Nephron (organoid): Measurements from ENCODE around the gene CLK3.
A peak's percentile ranks its signal among the peaks of the same experiment; 100 is the strongest.

Experiments
- H3K27ac Mint-ChIP-seq, 3 experiments: 2 replicates each; pipeline ENCODE4 v1.8.0; 2020; ENCODE audit warnings: mixed read lengths in 3 of 3, mild to moderate bottlenecking in 2 of 3, moderate library complexity in 1 of 3
- H3K27me3 Mint-ChIP-seq: 2 replicates; pipeline ENCODE4 v1.8.0; 2021; ENCODE audit warnings: low read depth, mild to moderate bottlenecking, moderate library complexity, mixed read lengths
- H3K36me3 Mint-ChIP-seq: 2 replicates; pipeline ENCODE4 v1.8.0; 2020; ENCODE audit warnings: low read depth, mixed read lengths
- H3K4me1 Mint-ChIP-seq: 2 replicates; pipeline ENCODE4 v1.8.0; 2020; ENCODE audit warnings: mixed read lengths
- H3K4me3 Mint-ChIP-seq, 3 experiments: 2 replicates each; pipeline ENCODE4 v1.8.0; 2020; ENCODE audit warnings: mild to moderate bottlenecking in 3 of 3, mixed read lengths in 3 of 3, moderate library complexity in 2 of 3
- H3K9me3 Mint-ChIP-seq: 2 replicates; pipeline ENCODE4 v1.8.0; 2020; ENCODE audit warnings: mixed read lengths
- TF ChIP-seq, protein P1 (sequence below), 3 experiments: fragments of 200-600 bp; sonication (generic); IDR thresholded peaks; one replicate each; pipeline ENCODE4 v1.5.0; 2021; ENCODE audit warnings: antibody characterized with exemption in 3 of 3; ENCODE audit not compliant: unreplicated experiment in 3 of 3

CLK3 gene

DNA sequence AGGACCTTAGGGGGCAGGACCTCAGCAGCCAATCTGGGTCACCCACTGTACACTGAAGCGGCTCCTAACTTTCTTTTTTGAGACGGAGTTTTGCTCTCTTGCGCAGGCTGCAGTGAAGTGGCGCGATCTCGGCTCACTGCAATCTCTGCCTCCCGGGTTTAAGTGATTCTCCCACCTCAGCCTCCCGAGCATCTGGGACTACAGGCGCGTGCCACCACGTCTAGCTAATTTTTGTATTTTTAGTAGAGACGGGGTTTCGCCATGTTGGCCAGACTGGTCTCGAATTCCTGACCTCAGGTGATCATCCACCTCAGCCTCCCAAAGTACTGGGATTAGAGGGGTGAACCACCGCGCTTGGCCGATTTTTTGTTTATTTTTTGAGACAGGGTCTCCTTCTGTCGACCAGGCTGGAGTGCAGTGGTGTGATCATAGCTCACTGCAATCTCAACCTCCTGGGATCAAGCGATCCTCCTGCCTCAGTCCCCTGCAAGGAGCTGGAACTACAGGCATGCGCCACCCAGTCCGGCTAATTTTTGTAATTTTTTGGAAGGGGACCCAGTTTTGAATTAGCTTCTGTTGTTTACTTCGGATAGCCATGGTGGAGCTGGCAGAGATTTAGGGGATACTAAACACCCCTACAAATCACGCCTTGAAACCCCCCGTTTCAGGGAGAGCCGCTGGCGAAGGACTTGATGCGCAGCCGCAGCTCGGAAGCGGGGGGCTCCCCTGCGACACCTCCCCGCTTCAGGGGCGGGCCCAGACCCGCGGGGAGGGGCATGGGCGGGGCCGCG is 1.5 kb upstream of the CLK3 start:
- H3K27me3 Mint-ChIP-seq = peaks cover 4% of the 10 kb centered on the region
- peaks cover 27% of the 10 kb centered on the region for H3K4me1 Mint-ChIP-seq
- H3K9me3 Mint-ChIP-seq = no peaks in the 10 kb centered on the region
- peak overlapping the region; percentile 60 to 75 (median 70) for H3K4me3 Mint-ChIP-seq
- peak overlapping the region in 2 of 3 experiments; percentile 37 to 65 for H3K27ac Mint-ChIP-seq
- H3K36me3 Mint-ChIP-seq = peaks cover under 1% of the 10 kb centered on the region
- TF ChIP-seq, protein P1, sequence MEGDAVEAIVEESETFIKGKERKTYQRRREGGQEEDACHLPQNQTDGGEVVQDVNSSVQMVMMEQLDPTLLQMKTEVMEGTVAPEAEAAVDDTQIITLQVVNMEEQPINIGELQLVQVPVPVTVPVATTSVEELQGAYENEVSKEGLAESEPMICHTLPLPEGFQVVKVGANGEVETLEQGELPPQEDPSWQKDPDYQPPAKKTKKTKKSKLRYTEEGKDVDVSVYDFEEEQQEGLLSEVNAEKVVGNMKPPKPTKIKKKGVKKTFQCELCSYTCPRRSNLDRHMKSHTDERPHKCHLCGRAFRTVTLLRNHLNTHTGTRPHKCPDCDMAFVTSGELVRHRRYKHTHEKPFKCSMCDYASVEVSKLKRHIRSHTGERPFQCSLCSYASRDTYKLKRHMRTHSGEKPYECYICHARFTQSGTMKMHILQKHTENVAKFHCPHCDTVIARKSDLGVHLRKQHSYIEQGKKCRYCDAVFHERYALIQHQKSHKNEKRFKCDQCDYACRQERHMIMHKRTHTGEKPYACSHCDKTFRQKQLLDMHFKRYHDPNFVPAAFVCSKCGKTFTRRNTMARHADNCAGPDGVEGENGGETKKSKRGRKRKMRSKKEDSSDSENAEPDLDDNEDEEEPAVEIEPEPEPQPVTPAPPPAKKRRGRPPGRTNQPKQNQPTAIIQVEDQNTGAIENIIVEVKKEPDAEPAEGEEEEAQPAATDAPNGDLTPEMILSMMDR (IDR thresholded peaks at IDR 0.05; ENCODE audit: unreplicated experiment in 3 of 3) = no peak

DNA sequence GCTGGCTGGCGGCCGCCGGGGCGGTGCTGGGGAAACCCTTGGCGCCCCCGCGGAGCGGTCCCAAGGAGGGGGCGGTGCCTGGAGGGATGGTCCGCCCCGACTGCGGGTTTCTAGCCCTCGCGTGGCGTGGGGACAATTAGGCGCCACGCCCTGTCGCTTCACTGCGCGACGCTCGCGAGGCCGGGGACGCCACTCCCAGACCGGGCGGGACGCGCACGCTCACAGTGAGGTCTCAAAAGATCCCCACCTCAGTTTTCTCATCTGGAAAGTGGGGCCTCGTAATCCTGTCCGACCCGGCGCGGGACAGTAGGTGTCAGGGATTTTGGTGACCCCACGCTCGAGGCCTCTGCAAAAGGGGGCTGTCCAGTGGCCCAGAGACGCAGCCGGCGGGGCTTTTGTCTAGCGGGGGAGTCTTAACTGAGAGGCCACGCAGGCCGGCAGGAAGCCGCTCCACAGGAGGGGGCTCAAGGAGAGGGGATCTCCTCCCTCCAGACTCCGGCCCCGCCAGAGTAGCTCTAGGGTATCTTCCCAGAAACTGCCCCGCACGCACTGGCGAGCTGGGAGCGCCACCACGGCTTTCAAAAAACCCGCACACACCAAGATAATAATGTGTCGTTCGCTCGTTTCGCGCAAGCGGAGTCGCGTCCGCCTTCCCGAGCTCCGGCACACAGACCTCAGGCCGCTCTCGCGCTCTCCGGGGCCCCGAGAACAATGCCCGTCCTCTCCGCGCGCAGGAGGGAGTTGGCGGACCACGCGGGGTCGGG is 710 bp upstream of the CLK3 start:
- Mint-ChIP-seq H3K4me3 (peak overlapping the region; percentile 92 to 97 (median 93)), H3K27me3 (peaks cover 4% of the 10 kb centered on the region), H3K9me3 (no peaks in the 10 kb centered on the region), H3K36me3 (peaks cover 7% of the 10 kb centered on the region), H3K4me1 (peaks cover 27% of the 10 kb centered on the region), H3K27ac (peak overlapping the region; percentile 82 to 98 (median 96))
- TF ChIP-seq, protein P1 (IDR thresholded peaks at IDR 0.05; ENCODE audit: unreplicated experiment in 3 of 3) = no peak

DNA sequence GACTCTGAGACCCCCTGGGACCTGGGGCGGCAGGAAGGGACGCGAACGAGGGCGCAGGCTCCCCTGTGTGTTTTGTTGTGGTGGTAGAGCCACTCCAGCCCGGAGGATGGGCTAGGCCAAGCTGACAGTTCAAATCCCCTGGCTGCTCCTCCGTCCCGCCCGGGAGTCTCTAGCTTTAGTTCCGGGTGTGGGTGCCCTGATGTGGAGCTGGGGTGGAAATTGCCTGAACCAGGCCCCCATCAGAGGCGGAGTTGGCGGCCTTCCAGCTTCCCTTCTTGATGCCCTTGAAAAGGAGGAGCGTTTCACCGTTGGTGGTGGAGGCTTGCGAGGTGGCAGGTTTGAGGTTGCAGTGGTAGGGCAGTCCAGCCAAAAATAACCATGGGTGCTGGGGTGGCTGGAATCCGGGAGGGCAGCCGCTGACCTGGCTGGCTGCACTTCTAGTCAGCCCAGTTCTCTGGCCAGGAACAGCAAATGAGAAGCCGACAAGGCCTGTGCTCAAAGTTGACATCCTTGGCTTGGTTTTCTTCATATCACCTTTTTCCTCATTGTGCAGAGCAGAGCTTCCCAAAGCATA is 817 bp downstream of the CLK3 start:
- TF ChIP-seq, protein P1 (IDR thresholded peaks at IDR 0.05; ENCODE audit: unreplicated experiment in 3 of 3) = no peak
- peaks cover 21% of the 10 kb centered on the region for H3K36me3 Mint-ChIP-seq
- H3K27me3 Mint-ChIP-seq = no peaks in the 10 kb centered on the region
- peak overlapping the region; percentile 77 to 96 (median 92) for H3K27ac Mint-ChIP-seq
- H3K4me3 Mint-ChIP-seq = peak overlapping the region; percentile 92 to 97 (median 93)
- peaks cover 17% of the 10 kb centered on the region for H3K4me1 Mint-ChIP-seq
- no peaks in the 10 kb centered on the region for H3K9me3 Mint-ChIP-seq

- Mint-ChIP-seq H3K4me1 (peaks cover 17% of the 10 kb centered on the region), H3K4me3 (peak overlapping the region; percentile 92 to 97 (median 93)), H3K36me3 (peaks cover 26% of the 10 kb centered on the region), H3K27me3 (no peaks in the 10 kb centered on the region), H3K27ac (peak overlapping the region; percentile 77 to 96 (median 92)), H3K9me3 (no peaks in the 10 kb centered on the region)
- TF ChIP-seq, protein P1 (IDR thresholded peaks at IDR 0.05; ENCODE audit: unreplicated experiment in 3 of 3) = no peak
These were observed 1.4 kb downstream of the CLK3 start for GRCh38 chr15:74616996-74617395.

GRCh38 chr15:74618841-74619596 is 3.4 kb downstream of the CLK3 start:
- Mint-ChIP-seq H3K4me1 (peaks cover 17% of the 10 kb centered on the region), H3K36me3 (peaks cover 43% of the 10 kb centered on the region), H3K27ac (peak overlapping the region in 2 of 3 experiments; percentile 36 to 61), H3K27me3 (no peaks in the 10 kb centered on the region), H3K4me3 (peak overlapping the region; percentile 56 to 97 (median 60)), H3K9me3 (no peaks in the 10 kb centered on the region)
- TF ChIP-seq, protein P1 (IDR thresholded peaks at IDR 0.05; ENCODE audit: unreplicated experiment in 3 of 3) = no peak
